ENCODE measurements around the gene COQ8A.

DNA sequence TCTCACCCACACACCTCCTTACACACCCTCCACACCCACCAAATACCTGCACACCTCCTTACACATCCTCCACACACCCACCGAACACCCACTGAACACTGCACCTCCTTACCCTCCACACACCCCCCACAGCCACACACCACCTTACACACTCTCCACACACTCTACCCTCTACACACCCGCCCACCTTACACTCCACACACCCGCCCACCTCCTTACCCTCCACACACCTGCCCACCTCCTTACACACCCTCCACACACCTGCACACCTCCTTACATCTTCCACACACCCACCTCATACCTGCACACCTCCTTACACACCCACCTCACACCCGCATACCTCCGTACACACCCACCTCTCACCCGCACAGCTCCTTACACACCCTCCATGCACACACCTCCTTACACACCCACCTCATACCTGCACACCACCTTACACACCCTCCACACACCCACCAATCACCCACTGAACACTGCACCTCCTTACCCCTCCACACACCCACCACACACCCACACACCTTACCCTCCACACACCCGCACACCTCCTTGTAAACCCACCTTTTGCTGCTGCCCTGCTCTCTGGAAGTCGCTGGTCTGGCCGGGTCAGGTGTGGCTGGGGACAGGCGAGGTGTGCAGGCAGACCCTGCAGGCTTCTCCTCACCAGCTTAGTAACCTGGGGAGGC, 38.5 kb downstream of the COQ8A start:
- TF ChIP-seq, protein P1, sequence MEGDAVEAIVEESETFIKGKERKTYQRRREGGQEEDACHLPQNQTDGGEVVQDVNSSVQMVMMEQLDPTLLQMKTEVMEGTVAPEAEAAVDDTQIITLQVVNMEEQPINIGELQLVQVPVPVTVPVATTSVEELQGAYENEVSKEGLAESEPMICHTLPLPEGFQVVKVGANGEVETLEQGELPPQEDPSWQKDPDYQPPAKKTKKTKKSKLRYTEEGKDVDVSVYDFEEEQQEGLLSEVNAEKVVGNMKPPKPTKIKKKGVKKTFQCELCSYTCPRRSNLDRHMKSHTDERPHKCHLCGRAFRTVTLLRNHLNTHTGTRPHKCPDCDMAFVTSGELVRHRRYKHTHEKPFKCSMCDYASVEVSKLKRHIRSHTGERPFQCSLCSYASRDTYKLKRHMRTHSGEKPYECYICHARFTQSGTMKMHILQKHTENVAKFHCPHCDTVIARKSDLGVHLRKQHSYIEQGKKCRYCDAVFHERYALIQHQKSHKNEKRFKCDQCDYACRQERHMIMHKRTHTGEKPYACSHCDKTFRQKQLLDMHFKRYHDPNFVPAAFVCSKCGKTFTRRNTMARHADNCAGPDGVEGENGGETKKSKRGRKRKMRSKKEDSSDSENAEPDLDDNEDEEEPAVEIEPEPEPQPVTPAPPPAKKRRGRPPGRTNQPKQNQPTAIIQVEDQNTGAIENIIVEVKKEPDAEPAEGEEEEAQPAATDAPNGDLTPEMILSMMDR (conservative IDR thresholded peaks at IDR 0.05 in 1 of 2, IDR thresholded peaks at IDR 0.05 in 1 of 2; ENCODE audit: extremely low read depth in 1 of 2, insufficient read depth in 1 of 2, low read depth in 1 of 2, low read length in 2 of 2): no peak
- no peak for TF ChIP-seq EZH2 (IDR thresholded peaks at IDR 0.05; ENCODE audit: borderline replicate concordance, low read length)

Measured in mammary epithelial cell (primary cell).